HG03139 (cell line): ENCODE data around the gene NCKAP1.
"Not testable (repeated sequence)": the region's sequence is repeated elsewhere in the genome, so short reads cannot be mapped to it uniquely, and the experiment has no call there.

Experiments
- ATAC-seq: cut with Tn5 transposase; IDR thresholded peaks from one replicate; pipeline ENCODE4 v1.9.1; 2021; ENCODE audit not compliant: unreplicated experiment

NCKAP1 gene

GRCh38 chr2:183037553-183038340 lies 510 bp downstream of the NCKAP1 start:
- ATAC-seq: peak; percentile 36

GRCh38 chr2:183037074-183037552 lies 1.1 kb downstream of the NCKAP1 start:
- no peak for ATAC-seq

GRCh38 chr2:183035954-183036669 lies 2.1 kb downstream of the NCKAP1 start:
- ATAC-seq: peak; percentile 44

GRCh38 chr2:183035298-183035953 lies 2.8 kb downstream of the NCKAP1 start:
- no peak for ATAC-seq

- no peak for ATAC-seq
Measured at GRCh38 chr2:183034806-183035205, 3.5 kb downstream of the NCKAP1 start.

GRCh38 chr2:183033951-183034350 lies 4.3 kb downstream of the NCKAP1 start:
- no peak for ATAC-seq

- no peak for ATAC-seq
Measured at GRCh38 chr2:183031911-183032794, 6.1 kb downstream of the NCKAP1 start.

GRCh38 chr2:183029219-183029618 lies 9.0 kb downstream of the NCKAP1 start:
- no peak for ATAC-seq

- no peak for ATAC-seq
Measured at GRCh38 chr2:183028108-183028507, 10.1 kb downstream of the NCKAP1 start.

- no peak for ATAC-seq
Measured at GRCh38 chr2:183027443-183027842, 10.8 kb downstream of the NCKAP1 start.

GRCh38 chr2:183026424-183026823 lies 11.8 kb downstream of the NCKAP1 start:
- no peak for ATAC-seq

GRCh38 chr2:183025993-183026392 lies 12.3 kb downstream of the NCKAP1 start:
- no peak for ATAC-seq

- ATAC-seq: no peak
Measured at GRCh38 chr2:183024339-183025095, 13.7 kb downstream of the NCKAP1 start.

GRCh38 chr2:183022711-183023110 lies 15.5 kb downstream of the NCKAP1 start:
- ATAC-seq: no peak

GRCh38 chr2:183021613-183022012 lies 16.6 kb downstream of the NCKAP1 start:
- no peak for ATAC-seq

GRCh38 chr2:183019718-183020442 lies 18.4 kb downstream of the NCKAP1 start:
- ATAC-seq: no peak

- ATAC-seq: not testable (repeated sequence)
Measured at GRCh38 chr2:183017845-183018244, 20.4 kb downstream of the NCKAP1 start.

- ATAC-seq: no peak
Measured at GRCh38 chr2:183014005-183014404, 24.3 kb downstream of the NCKAP1 start.

- ATAC-seq: no peak
Measured at GRCh38 chr2:183011743-183012142, 26.5 kb downstream of the NCKAP1 start.
